ENCODE data around the gene NRG2. TPM values are rescaled to one million over a fixed set of nuclear protein-coding genes. Genes with fewer than 3 reads are reported as not detected.
A peak's percentile ranks its signal among the peaks of the same experiment; 100 is the strongest.

NRG2 gene
- polyA plus RNA-seq, 3 donors, result 0.01 TPM; not detected in 2

- no peaks in the 10 kb centered on the region for H3K4me1 ChIP-seq (ENCODE audit: control insufficient read depth in 1 of 2, insufficient read depth in 2 of 2, low read length in 2 of 2)
- WGBS (ENCODE audit: insufficient coverage), result 97% methylated on average over 6 of the region's 12 CpGs
- Mint-ChIP-seq H3K9me3 (no peaks in the 10 kb centered on the region), H3K27me3 (ENCODE audit: low read depth in 3 of 3) (peaks cover 4 to 13% (median 12%) of the 10 kb centered on the region in 3 donors), H3K4me1 (peaks cover 4% of the 10 kb centered on the region), H3K36me3 (no peaks in the 10 kb centered on the region), H3K27ac (no peak overlapping the region), H3K4me3 (no peak overlapping the region)
- no peak for TF ChIP-seq CTCF (IDR thresholded peaks at IDR 0.05)
- H3K9ac ChIP-seq (ENCODE audit: insufficient read depth, low read length, poor library complexity, severe bottlenecking), result no peak overlapping the region
- intact Hi-C loops (cut with micrococcal nuclease), result loop anchor here (2.0 to 5.0 kb wide), 2 partner anchors 73 to 78 kb away; no protein-coding TSS in a partner anchor
- H3K79me2 ChIP-seq (ENCODE audit: insufficient read depth, low read length), result no peaks in the 10 kb centered on the region
- H3K4me3 ChIP-seq (replicated peaks in 1 of 3; ENCODE audit: low read depth in 2 of 3, low read length in 3 of 3), result no peak overlapping the region
- H3K36me3 ChIP-seq (replicated peaks in 1 of 2; ENCODE audit: control insufficient read depth in 1 of 2, insufficient read depth in 2 of 2, low read length in 2 of 2), result no peaks in the 10 kb centered on the region
- DNase-seq, result no peak
- H4K20me1 ChIP-seq (ENCODE audit: insufficient read depth, low read length), result no peaks in the 10 kb centered on the region
- H2AFZ ChIP-seq (ENCODE audit: insufficient read depth, low read depth, low read length, poor library complexity, severe bottlenecking), result no peak overlapping the region
- H3K9me3 ChIP-seq (replicated peaks in 1 of 2; ENCODE audit: control insufficient read depth in 1 of 2, insufficient read depth in 1 of 2, low read length in 2 of 2), result no peaks in the 10 kb centered on the region
- no peak overlapping the region for H3K4me2 ChIP-seq (replicated peaks; ENCODE audit: extremely low read depth, low read length, poor library complexity, severe bottlenecking)
- H3K27ac ChIP-seq (ENCODE audit: low read depth in 1 of 2, low read length in 2 of 2), result no peak overlapping the region
- no peaks in the 10 kb centered on the region for H3K27me3 ChIP-seq (ENCODE audit: control insufficient read depth in 2 of 2, insufficient read depth in 2 of 2, low read length in 2 of 2)
Observed at GRCh38 chr5:139864716-139865483, 178.2 kb downstream of the NRG2 start.

- Mint-ChIP-seq H3K4me1 (peaks cover 2% of the 10 kb centered on the region), H3K4me3 (no peak overlapping the region), H3K27me3 (ENCODE audit: low read depth in 3 of 3) (peaks cover 6 to 14% (median 13%) of the 10 kb centered on the region in 3 donors), H3K27ac (no peak overlapping the region), H3K9me3 (no peaks in the 10 kb centered on the region), H3K36me3 (no peaks in the 10 kb centered on the region)
- intact Hi-C loops (cut with micrococcal nuclease), result loop anchor here (2.0 to 5.0 kb wide), 2 partner anchors 72 to 77 kb away; no protein-coding TSS in a partner anchor
- Histone ChIP-seq H3K27me3 (ENCODE audit: control insufficient read depth in 2 of 2, insufficient read depth in 2 of 2, low read length in 2 of 2) (no peaks in the 10 kb centered on the region), H3K27ac (ENCODE audit: low read depth in 1 of 2, low read length in 2 of 2) (no peak overlapping the region), H3K79me2 (ENCODE audit: insufficient read depth, low read length) (no peaks in the 10 kb centered on the region), H3K9ac (ENCODE audit: insufficient read depth, low read length, poor library complexity, severe bottlenecking) (no peak overlapping the region), H3K4me3 (replicated peaks in 1 of 3; ENCODE audit: low read depth in 2 of 3, low read length in 3 of 3) (no peak overlapping the region), H2AFZ (ENCODE audit: insufficient read depth, low read depth, low read length, poor library complexity, severe bottlenecking) (no peak overlapping the region), H3K4me2 (replicated peaks; ENCODE audit: extremely low read depth, low read length, poor library complexity, severe bottlenecking) (no peak overlapping the region), H4K20me1 (ENCODE audit: insufficient read depth, low read length) (no peaks in the 10 kb centered on the region), H3K4me1 (ENCODE audit: control insufficient read depth in 1 of 2, insufficient read depth in 2 of 2, low read length in 2 of 2) (no peaks in the 10 kb centered on the region), H3K9me3 (replicated peaks in 1 of 2; ENCODE audit: control insufficient read depth in 1 of 2, insufficient read depth in 1 of 2, low read length in 2 of 2) (no peaks in the 10 kb centered on the region), H3K36me3 (replicated peaks in 1 of 2; ENCODE audit: control insufficient read depth in 1 of 2, insufficient read depth in 2 of 2, low read length in 2 of 2) (no peaks in the 10 kb centered on the region)
- TF ChIP-seq CTCF (IDR thresholded peaks at IDR 0.05), result peak; percentile 90
- 13% methylated on average over 4 of the region's 5 CpGs for WGBS (ENCODE audit: insufficient coverage)
- peak in 2 of 3 donors; percentile 18 to 40 for DNase-seq
Observed at GRCh38 chr5:139863855-139864558, 179.1 kb downstream of the NRG2 start.
